HG03066 (cell line): Measurements from ENCODE around the gene ARID5B.
A peak's percentile ranks its signal among the peaks of the same experiment; 100 is the strongest.
"Not testable (repeated sequence)": the region's sequence is repeated elsewhere in the genome, so short reads cannot be mapped to it uniquely, and the experiment has no call there.

Experiments
- ATAC-seq: cut with Tn5 transposase; IDR thresholded peaks from one replicate; pipeline ENCODE4 v1.9.1; 2021; ENCODE audit warnings: low read depth; ENCODE audit not compliant: unreplicated experiment

The ARID5B gene

DNA sequence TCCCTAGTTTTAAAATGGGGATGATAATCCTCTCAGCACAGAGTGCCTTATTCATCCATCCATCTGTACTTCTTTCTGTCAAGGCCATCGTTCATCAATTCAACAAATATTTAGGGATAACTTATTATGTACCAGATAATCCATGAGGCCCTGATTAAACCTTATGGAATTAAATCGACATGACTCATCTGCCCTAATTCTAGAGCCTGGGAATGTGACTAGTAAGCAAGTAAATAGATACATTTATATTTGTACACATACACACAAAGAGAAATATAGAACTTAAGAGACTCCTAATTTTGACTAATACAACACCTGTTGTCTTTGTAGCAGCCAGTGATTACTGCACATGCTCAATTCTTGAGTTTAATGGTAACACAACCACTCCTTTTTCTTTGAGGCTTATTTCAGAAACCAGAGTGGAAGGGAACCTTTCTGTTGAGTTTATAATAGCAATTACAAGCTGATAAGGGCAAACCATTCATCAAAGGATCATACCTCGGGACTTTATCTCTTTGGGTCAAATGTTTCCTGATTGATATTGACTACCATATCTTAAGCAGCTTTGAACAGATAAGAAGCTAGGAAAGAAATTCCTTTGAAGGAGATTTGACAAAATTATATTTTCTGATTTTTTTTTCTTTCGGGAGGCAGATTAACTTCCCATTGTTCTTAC lies 122.7 kb downstream of the ARID5B start:
- ATAC-seq = no peak

DNA sequence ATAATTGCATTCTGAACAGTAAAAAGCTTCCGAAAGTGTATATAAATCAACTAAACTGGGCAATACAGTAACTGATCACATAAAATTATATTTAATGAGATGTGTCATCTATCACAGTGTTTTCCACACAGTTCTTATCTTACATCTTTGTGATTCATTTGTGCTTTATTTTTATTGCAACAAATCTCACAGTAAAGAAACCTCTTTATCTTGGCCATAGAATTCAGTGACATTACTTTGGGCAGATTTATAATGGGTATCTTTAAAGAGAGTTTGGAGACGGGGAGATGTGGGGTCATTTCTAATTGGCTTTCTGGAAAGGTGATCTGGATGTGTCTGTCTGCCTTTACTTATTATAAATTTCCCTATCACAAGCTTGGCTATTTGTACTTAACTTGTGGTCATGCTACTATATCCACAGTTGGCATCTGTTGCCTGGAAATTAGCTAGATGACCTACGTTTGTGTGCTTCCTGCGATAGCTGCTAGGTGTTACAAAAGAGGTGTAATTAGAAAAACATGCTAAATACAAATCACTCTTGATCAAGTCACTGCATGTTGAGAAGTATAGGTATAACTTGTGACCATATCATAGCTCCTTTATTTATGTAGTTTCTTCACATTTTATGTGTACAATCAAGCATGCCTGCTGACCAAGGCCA lies 123.8 kb downstream of the ARID5B start:
- ATAC-seq = no peak

- ATAC-seq = no peak
These were observed 124.7 kb downstream of the ARID5B start for GRCh38 chr10:62025901-62026879.

DNA sequence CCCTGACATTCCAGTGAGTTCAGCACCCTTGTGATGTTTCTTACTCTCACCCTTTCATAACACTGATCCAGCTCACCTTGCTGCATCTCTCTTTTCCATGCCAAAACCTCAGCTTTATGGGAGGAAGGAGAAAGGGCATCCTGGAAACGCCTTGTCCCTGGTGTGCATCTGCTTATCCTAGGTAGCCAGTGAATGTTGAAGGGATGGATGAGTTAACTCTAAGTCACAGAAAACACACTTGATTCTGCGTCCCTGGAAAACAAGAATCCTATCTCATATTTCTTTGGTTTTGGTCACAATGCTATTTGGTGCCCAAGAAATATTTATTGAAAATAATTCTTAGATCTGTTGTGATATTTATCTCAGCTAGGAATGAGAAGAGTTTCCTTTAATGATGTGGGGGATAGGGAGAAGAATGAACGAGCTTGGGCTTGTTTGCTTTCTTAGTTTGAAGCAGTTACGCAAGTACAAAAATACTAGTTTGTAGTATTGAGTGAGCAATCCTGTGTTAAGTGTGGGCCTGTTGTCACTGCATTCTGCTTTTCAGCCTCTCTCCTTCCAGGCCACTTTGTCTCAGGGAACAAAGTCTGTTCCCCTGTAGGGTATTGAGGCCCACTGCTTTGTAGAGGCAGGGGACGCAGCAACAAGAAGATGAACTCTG lies 126.5 kb downstream of the ARID5B start:
- ATAC-seq = no peak

DNA sequence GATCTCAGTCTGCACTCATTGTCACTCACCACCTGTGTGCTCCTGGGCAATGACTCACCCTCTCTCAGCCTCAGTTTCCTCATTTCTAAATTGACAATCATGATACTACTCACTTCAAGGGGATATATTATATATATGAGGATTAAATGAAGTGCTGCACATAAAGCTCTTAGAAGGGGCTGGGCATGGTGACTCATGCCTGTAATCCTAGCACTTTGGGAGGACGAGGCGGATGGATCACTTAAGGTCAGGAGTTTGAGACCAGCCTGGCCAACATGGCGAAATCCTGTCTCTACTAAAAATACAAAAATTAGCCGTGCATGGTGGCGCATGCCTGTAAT lies 127.0 kb downstream of the ARID5B start:
- not testable (repeated sequence) for ATAC-seq

GRCh38 chr10:62029401-62029800 lies 127.9 kb downstream of the ARID5B start:
- ATAC-seq = no peak

DNA sequence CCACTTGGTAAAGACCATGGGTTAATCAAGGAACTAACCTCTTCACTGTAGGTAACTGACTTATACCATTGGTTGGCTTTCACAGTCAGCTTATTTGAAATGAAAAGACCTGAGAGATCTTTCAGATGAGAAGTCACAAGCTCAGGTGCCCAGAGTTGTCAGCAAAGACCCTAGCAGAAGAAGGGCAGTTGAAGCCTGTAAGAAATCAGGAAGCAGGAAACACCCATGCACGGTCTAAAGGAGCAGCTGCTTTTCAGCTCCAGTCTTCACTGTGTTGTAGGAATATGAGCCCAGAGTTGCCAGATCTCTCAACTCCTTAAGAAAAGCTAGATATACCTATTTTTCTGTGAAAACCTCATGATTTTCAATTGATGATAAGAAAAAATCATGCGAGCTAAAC lies 130.0 kb downstream of the ARID5B start:
- ATAC-seq = no peak

DNA sequence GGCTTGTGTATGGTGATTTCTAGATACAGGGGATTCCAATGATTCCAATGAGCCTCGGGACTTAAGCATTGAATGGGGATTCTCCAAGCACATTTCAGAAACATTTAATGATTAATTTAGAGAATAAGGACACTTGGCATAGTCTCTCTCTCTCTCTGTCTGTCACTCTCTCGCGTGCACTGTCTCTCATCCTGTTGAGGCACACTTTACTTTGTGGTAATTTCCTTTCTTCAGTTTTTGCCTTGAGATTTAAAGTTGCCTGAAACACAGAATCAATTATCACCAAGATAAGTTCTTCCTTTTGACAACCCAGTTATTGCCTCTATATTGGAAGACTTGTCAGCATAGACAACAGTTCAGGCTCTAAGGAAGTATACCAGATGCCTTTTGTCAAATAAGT lies 131.6 kb downstream of the ARID5B start:
- ATAC-seq = no peak

GRCh38 chr10:62034096-62034640 lies 132.7 kb downstream of the ARID5B start:
- ATAC-seq = no peak

DNA sequence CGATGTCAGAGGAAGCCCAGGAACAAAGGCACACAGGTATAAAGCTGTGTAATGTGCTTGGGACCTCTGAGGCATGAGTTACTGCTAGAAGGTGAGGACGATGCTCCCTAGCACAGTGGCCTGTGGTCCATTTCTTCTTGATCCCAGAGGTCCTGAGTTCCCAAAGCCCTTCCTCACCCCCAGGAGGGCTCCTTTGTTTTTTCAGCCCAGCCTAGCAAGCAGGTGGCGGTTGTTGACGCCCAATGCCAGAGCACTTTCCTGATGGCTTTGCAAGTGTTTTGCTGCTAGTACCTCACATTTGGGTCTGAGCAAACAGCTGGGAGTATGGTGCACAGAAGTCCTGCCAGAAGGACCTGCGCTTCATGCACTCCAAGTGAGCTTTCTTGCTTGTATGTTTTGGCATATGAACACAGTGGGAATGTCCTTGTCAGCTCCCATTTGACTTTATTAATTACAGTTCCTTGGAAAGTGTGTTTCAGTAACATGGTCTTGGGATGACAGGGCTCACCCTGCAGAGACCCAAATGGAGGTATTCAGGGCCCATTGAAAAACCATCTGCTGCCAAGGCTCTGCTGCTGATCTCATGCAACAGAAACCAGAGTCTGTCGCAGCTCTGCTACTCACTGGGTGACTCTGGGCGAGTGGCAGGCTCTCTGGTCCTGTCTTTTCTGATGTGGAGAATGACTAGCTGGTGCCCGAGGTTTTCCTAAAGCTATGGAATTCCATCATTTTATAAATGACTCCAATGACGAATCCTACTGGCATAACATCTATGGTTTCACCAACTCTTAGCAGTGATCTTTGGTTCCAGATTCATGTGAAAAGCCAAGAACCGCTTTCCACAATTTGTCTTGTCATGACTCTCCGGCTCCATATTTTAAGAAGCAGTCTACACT lies 134.9 kb downstream of the ARID5B start:
- ATAC-seq = no peak

DNA sequence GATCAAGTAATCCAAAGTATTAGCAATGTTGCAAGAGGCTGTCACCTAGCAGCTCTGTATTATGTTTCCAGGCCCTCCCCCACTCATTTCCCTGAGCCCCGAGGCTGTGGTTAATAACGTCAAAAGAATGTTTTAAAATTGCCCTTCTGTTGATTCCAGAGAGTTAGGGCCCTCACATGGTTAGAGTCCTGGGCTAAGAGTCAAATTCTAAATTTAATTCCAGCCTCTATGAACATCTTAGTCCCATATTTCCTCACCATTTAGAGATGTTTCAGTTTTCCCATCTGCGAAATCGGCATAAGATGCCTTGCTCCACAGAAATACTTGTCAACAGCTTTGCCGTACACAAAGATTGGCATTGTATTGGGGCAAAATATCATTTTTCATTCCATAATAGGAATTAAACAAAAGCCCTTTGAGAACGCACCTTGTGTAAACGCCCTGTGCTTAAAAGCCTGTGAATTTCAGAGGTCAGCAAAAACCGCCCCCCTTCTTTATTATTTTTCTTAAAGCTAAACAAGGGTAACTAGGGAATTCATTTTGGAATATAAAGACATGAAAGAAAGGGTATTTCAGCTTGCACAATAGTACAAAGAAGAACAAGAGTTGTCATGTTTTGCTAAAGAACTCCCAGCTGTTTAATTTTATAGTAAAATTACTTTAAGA lies 135.8 kb downstream of the ARID5B start:
- ATAC-seq = no peak

- no peak for ATAC-seq
These were observed 136.6 kb downstream of the ARID5B start for GRCh38 chr10:62037890-62038608.

DNA sequence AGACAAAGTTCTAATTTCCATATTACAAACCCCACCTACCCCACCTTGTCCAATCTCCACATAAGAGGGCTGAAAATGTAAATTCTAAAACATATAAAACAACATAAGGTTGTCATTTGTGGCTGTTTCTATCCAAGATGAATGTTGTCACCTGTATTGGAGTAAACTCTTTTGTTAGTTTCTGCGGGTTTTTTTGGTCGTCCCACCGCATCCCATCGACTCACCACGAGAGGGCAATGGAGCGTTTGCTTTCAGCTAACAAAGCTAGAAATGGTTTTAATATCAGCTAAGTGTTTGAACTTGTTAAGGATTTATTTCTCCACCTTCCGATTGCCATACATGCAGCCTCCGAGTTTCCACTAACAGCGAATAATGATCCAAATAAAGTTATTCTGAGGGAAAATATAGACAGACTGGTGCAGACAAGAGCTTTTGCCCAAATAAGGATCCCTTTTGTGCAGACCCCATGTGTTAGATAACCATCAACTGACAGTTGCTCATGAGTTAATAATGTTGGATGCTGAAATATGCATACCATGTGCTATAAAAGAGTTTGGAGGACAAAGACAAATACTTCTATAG lies 137.2 kb downstream of the ARID5B start:
- ATAC-seq = peak; percentile 48

DNA sequence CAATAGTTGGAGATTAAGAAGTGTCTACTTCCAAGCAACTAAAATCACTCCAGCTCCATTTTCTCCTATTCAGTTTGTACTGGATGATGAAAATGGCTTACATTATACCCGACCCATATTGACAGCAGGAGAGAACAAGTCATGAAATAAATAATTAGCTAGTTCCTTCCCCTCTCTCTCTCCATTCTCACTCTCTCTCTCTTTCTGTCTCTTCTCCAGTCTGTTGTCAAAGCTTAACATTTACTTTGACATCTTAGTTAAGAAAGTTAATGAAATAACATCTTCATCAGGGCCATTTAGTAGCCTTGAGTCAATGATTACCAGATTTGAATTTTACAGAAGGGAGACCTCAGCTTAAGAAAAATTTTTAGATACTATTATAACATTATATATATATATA lies 138.5 kb downstream of the ARID5B start:
- ATAC-seq = no peak

- ATAC-seq = no peak
These were observed 139.4 kb downstream of the ARID5B start for GRCh38 chr10:62040881-62041280.

DNA sequence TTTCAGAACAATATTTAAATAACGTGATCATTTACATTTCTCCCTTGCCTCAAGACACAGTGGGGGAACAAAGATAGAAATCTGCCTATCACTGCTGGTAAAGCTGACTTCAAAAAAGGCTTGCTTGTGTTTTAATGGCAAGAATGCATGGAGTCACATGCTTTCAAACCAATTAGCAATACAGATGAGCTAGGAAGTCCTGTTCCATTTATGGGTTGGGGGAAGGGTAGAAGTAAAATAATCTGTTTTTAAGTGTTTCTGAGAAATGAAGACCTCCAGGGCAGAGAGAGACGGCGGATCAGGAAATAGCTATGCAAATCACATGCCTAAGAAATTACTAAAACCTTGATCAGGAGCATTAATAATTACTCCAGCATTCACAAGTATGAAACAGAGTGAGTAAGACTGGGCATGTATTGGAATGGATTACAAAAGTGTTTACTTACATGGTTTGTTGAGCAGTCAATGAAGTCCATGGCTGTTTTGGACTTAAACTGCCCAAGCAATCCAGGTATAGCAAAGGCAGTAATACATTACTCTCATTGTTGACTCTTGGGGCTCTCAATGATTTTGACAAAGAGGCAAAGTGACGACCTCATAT lies 142.0 kb downstream of the ARID5B start:
- no peak for ATAC-seq

GRCh38 chr10:62044566-62044965 lies 143.1 kb downstream of the ARID5B start:
- no peak for ATAC-seq
